B cell (primary cell): ENCODE measurements around the gene UBAC2.

Experiments
- EZH2 ChIP-seq: IDR thresholded peaks from 2 replicates; pipeline ENCODE4 v1.6.1; 2012; ENCODE audit warnings: borderline replicate concordance, low read depth, mild to moderate bottlenecking, moderate library complexity, low read length; ENCODE audit not compliant: insufficient read depth, poor library complexity, severe bottlenecking
- TF ChIP-seq, protein P1 (sequence below): fragments of 200-600 bp; IDR thresholded peaks from one replicate; pipeline ENCODE4 v1.8.0; 2022; ENCODE audit warnings: antibody characterized with exemption, mild to moderate bottlenecking

- TF ChIP-seq, protein P1, sequence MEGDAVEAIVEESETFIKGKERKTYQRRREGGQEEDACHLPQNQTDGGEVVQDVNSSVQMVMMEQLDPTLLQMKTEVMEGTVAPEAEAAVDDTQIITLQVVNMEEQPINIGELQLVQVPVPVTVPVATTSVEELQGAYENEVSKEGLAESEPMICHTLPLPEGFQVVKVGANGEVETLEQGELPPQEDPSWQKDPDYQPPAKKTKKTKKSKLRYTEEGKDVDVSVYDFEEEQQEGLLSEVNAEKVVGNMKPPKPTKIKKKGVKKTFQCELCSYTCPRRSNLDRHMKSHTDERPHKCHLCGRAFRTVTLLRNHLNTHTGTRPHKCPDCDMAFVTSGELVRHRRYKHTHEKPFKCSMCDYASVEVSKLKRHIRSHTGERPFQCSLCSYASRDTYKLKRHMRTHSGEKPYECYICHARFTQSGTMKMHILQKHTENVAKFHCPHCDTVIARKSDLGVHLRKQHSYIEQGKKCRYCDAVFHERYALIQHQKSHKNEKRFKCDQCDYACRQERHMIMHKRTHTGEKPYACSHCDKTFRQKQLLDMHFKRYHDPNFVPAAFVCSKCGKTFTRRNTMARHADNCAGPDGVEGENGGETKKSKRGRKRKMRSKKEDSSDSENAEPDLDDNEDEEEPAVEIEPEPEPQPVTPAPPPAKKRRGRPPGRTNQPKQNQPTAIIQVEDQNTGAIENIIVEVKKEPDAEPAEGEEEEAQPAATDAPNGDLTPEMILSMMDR, result no peak
- TF ChIP-seq EZH2, result no peak
Observed at GRCh38 chr13:99218126-99218525, 17.5 kb downstream of the UBAC2 start.
